Breast epithelium (tissue), 4 donors: Measurements from ENCODE around the gene SAP30BP. TPM values are rescaled to one million over a fixed set of nuclear protein-coding genes. Genes with fewer than 3 reads are reported as not detected.

Experiments
- DNase-seq, 2 donors: peaks; one replicate each; pipeline ENCODE4 v3.0.0-alpha.2; 2019; ENCODE audit warnings: low spot score in 2 of 2
- H3K27ac ChIP-seq, 2 donors: fragments of 200-600 bp; sonication (generic) in 1 of 2; one replicate each; pipeline ENCODE4 v1.5.1; 2016 to 2019; ENCODE audit warnings: mild to moderate bottlenecking in 1 of 2
- H3K27me3 ChIP-seq, 2 donors: fragments of 200-600 bp; sonication (generic) in 1 of 2; one replicate each; pipeline versions ENCODE4 v1.5.1 to v1.6.0; 2017 to 2019; ENCODE audit warnings: control low read depth in 1 of 2, mild to moderate bottlenecking in 1 of 2
- H3K36me3 ChIP-seq: fragments of 200-600 bp; one replicate; pipeline ENCODE4 v1.5.1; 2019
- H3K4me1 ChIP-seq, 2 donors: fragments of 200-600 bp; sonication (generic); one replicate each; pipeline ENCODE4 v1.5.1; 2016 to 2019; ENCODE audit warnings: control low read depth in 1 of 2
- H3K4me3 ChIP-seq, 3 donors: fragments of 200-600 bp; sonication (generic); 1 replicate in 2 of 3; 2 replicates in 1 of 3; pipeline ENCODE4 v1.5.1; 2016 to 2019; ENCODE audit warnings: mild to moderate bottlenecking in 3 of 3, moderate library complexity in 2 of 3
- H3K9me3 ChIP-seq, 2 donors: fragments of 200-600 bp; sonication (generic) in 1 of 2; one replicate each; pipeline ENCODE4 v1.5.1; 2016 to 2019; ENCODE audit warnings: control low read depth in 1 of 2
- CTCF ChIP-seq, 3 donors: fragments of 450-650 bp; IDR thresholded peaks; one replicate each; pipeline ENCODE4 v1.5.1; 2016 to 2017; ENCODE audit warnings: antibody characterized with exemption in 3 of 3, mild to moderate bottlenecking in 3 of 3, moderate library complexity in 3 of 3
- POLR2A ChIP-seq: fragments of 450-650 bp; IDR thresholded peaks from one replicate; pipeline ENCODE4 v1.6.1; 2016; ENCODE audit warnings: antibody characterized with exemption, mild to moderate bottlenecking, moderate library complexity
- POLR2AphosphoS5 ChIP-seq, 3 donors: sonication (generic); formaldehyde crosslinking; IDR thresholded peaks; one replicate each; pipeline ENCODE4 v1.6.1; 2017; ENCODE audit warnings: antibody characterized with exemption in 3 of 3
- intact Hi-C: fragments of 100-400 bp; cut with DNase I; formaldehyde crosslinking; loops from one replicate; pipeline ENCODE4 v1.15.1; 2023; ENCODE audit warnings: low total_unique reads
- total RNA-seq, 3 donors: library from RNA; depleted of rRNA; stranded (reverse); fragments of >200 nt; gene quantifications; one replicate each; pipeline ENCODE4 v1.1.0, GENCODE V29; 2016

Gene SAP30BP
- total RNA-seq, 3 donors from 2014 or later = 68.3 to 89.5 (median 86.1) TPM

GRCh38 chr17:75673487-75673886, 6.3 kb downstream of the SAP30BP start:
- intact Hi-C loops = no loop called here
- DNase-seq = no peak
- peaks cover 7% of the 10 kb centered on the region for H3K36me3 ChIP-seq

GRCh38 chr17:75676461-75676860, 9.3 kb downstream of the SAP30BP start:
- DNase-seq = no peak
- Histone ChIP-seq H3K4me1 (peaks cover 6 to 9% of the 10 kb centered on the region in 2 donors), H3K36me3 (peaks cover 7% of the 10 kb centered on the region), H3K9me3 (no peaks in the 10 kb centered on the region), H3K27me3 (no peaks in the 10 kb centered on the region), H3K4me3 (no peak overlapping the region), H3K27ac (no peak overlapping the region)
- TF ChIP-seq POLR2A (no peak), POLR2AphosphoS5 (IDR thresholded peaks at IDR 0.05) (no peak), CTCF (IDR thresholded peaks at IDR 0.05) (no peak)
- intact Hi-C loops = no loop called here

More at GRCh38 chr17:75673487-75673886, 6.3 kb downstream of the SAP30BP start:
- no peaks in the 10 kb centered on the region for H3K9me3 ChIP-seq
- no peaks in the 10 kb centered on the region for H3K27me3 ChIP-seq
- no peaks in the 10 kb centered on the region for H3K4me1 ChIP-seq
- no peak overlapping the region for H3K4me3 ChIP-seq
- no peak for TF ChIP-seq POLR2AphosphoS5 (IDR thresholded peaks at IDR 0.05)
- no peak for TF ChIP-seq POLR2A
- no peak for TF ChIP-seq CTCF (IDR thresholded peaks at IDR 0.05)
- H3K27ac ChIP-seq = no peak overlapping the region

GRCh38 chr17:75679706-75680211, 12.6 kb downstream of the SAP30BP start:
- H3K4me1 ChIP-seq = peaks cover 6 to 9% of the 10 kb centered on the region in 2 donors
- DNase-seq = peak in 1 of 2 donors; percentile 82
- H3K36me3 ChIP-seq = no peaks in the 10 kb centered on the region
- H3K27ac ChIP-seq = peak overlapping the region; percentile 84 to 85
- no peaks in the 10 kb centered on the region for H3K9me3 ChIP-seq
- no peaks in the 10 kb centered on the region for H3K27me3 ChIP-seq
- TF ChIP-seq POLR2AphosphoS5 (IDR thresholded peaks at IDR 0.05) = peak; percentile 69 to 77 (median 71)
- TF ChIP-seq POLR2A = no peak
- peak in 2 of 3 donors; percentile 51 to 75 for TF ChIP-seq CTCF (IDR thresholded peaks at IDR 0.05)
- intact Hi-C loops = loop anchor here (2.0 kb wide), 1 partner anchor 69 kb away; no protein-coding TSS in a partner anchor
- H3K4me3 ChIP-seq = no peak overlapping the region

- Histone ChIP-seq H3K36me3 (no peaks in the 10 kb centered on the region), H3K4me3 (no peak overlapping the region), H3K9me3 (no peaks in the 10 kb centered on the region), H3K27me3 (no peaks in the 10 kb centered on the region), H3K27ac (peak overlapping the region; percentile 84 to 85), H3K4me1 (peaks cover 6 to 9% of the 10 kb centered on the region in 2 donors)
- TF ChIP-seq POLR2A (no peak), CTCF (IDR thresholded peaks at IDR 0.05) (no peak), POLR2AphosphoS5 (IDR thresholded peaks at IDR 0.05) (no peak)
- DNase-seq = no peak
- intact Hi-C loops = no loop called here
These were observed 13.3 kb downstream of the SAP30BP start for GRCh38 chr17:75680431-75680830.

GRCh38 chr17:75681289-75681688, 14.2 kb downstream of the SAP30BP start:
- Histone ChIP-seq H3K27ac (peak overlapping the region; percentile 84 to 85), H3K27me3 (no peaks in the 10 kb centered on the region), H3K4me1 (peaks cover 6 to 9% of the 10 kb centered on the region in 2 donors), H3K9me3 (no peaks in the 10 kb centered on the region), H3K36me3 (no peaks in the 10 kb centered on the region), H3K4me3 (no peak overlapping the region)
- intact Hi-C loops = no loop called here
- TF ChIP-seq POLR2AphosphoS5 (IDR thresholded peaks at IDR 0.05) = no peak
- no peak for TF ChIP-seq CTCF (IDR thresholded peaks at IDR 0.05)
- TF ChIP-seq POLR2A = no peak
- DNase-seq = no peak
